PC-9 (cell line): Measurements from ENCODE around the gene PRELP. TPM values are rescaled to one million over a fixed set of nuclear protein-coding genes. Genes with fewer than 3 reads are reported as not detected.
"Not testable (repeated sequence)": the region's sequence is repeated elsewhere in the genome, so short reads cannot be mapped to it uniquely, and the experiment has no call there.

Experiments used
- BruUV-seq: library from RNA; stranded (reverse); fragments of 400-500 nt; replicated peaks from 2 replicates; lab custom pipeline; 2021; lab: Mats Ljungman, UMichigan
- CTCF ChIA-PET: fragments of 300-600 bp; sonication (Branson Sonifier 250); formaldehyde crosslinking; loops from one replicate; lab custom pipeline; 2022; ENCODE audit warnings: antibody characterized with exemption; lab: Charles Lee
- POLR2A ChIA-PET: fragments of 300-600 bp; sonication (Branson Sonifier 250); formaldehyde crosslinking; loops from one replicate; lab custom pipeline; 2022; ENCODE audit warnings: antibody characterized with exemption; ENCODE audit not compliant: unreplicated experiment; lab: Charles Lee
- DNase-seq, 2 experiments: peaks; one replicate each; pipeline versions ENCODE4 v3.0.0 to v3.0.0-alpha.2; 2015 to 2022; ENCODE audit warnings: mixed read lengths in 1 of 2
- H2AFZ ChIP-seq: fragments of 200-600 bp; sonication (generic); 2 replicates; pipeline ENCODE4 v1.8.1; 2017; ENCODE audit warnings: antibody characterized with exemption
- H3F3A ChIP-seq: fragments of 200-600 bp; sonication (generic); 2 replicates; pipeline ENCODE4 v1.8.1; 2017; ENCODE audit warnings: antibody characterized with exemption, mild to moderate bottlenecking, low read depth; ENCODE audit not compliant: insufficient read depth
- H3K27ac ChIP-seq: fragments of 200-600 bp; sonication (generic); 2 replicates; pipeline ENCODE4 v1.6.1; 2016; ENCODE audit warnings: mixed run types
- H3K27me3 ChIP-seq: fragments of 200-600 bp; sonication (generic); 2 replicates; pipeline ENCODE4 v1.6.1; 2016; ENCODE audit warnings: low read depth, mixed run types; ENCODE audit not compliant: insufficient read depth
- H3K36me3 ChIP-seq: fragments of 200-600 bp; sonication (generic); 2 replicates; pipeline ENCODE4 v1.6.1; 2016; ENCODE audit warnings: low read depth, mixed run types
- H3K4me1 ChIP-seq: fragments of 200-600 bp; sonication (generic); replicated peaks from 2 replicates; pipeline ENCODE4 v1.6.1; 2016; ENCODE audit warnings: mixed run types; ENCODE audit not compliant: insufficient read depth
- H3K4me2 ChIP-seq: fragments of 200-600 bp; sonication (generic); 2 replicates; pipeline ENCODE4 v1.6.1; 2017; ENCODE audit warnings: mixed run types
- H3K4me3 ChIP-seq: fragments of 200-600 bp; sonication (generic); 2 replicates; pipeline ENCODE4 v1.6.1; 2016; ENCODE audit warnings: mixed run types
- H3K79me2 ChIP-seq: fragments of 200-600 bp; sonication (generic); 2 replicates; pipeline ENCODE4 v1.6.1; 2017; ENCODE audit warnings: low read depth, mixed run types
- H3K9me2 ChIP-seq: fragments of 200-600 bp; sonication (generic); 2 replicates; pipeline ENCODE4 v1.8.1; 2017; ENCODE audit warnings: mild to moderate bottlenecking; ENCODE audit not compliant: insufficient read depth
- H3K9me3 ChIP-seq: fragments of 200-600 bp; sonication (generic); 2 replicates; pipeline ENCODE4 v1.8.1; 2016; ENCODE audit warnings: low read depth; ENCODE audit not compliant: insufficient read depth
- H4K20me1 ChIP-seq: fragments of 200-600 bp; sonication (generic); 2 replicates; pipeline ENCODE4 v1.8.1; 2017; ENCODE audit not compliant: insufficient read depth
- CTCF ChIP-seq: fragments of 200-600 bp; sonication (generic); conservative IDR thresholded peaks from 2 replicates; pipeline ENCODE4 v1.6.1; 2017; ENCODE audit warnings: mixed run types, antibody characterized with exemption, mild to moderate bottlenecking, moderate library complexity
- EZH2 ChIP-seq: fragments of 200-600 bp; sonication (generic); IDR thresholded peaks from 2 replicates; pipeline ENCODE4 v1.8.0; 2017; ENCODE audit warnings: antibody characterized with exemption, low read depth
- intact Hi-C: fragments of 100-400 bp; cut with micrococcal nuclease; formaldehyde crosslinking; loops from one replicate; pipeline ENCODE4 v1.10.0; 2022; ENCODE audit not compliant: unreplicated experiment
- total RNA-seq: library from RNA; stranded (reverse); gene quantifications from 2 replicates; pipeline ENCODE4 v1.2.3, GENCODE V29; 2021

PRELP gene
- total RNA-seq, 1 experiment from 2014 or later = not detected

GRCh38 chr1:203443296-203443695 lies 32.3 kb upstream of the PRELP start:
- Histone ChIP-seq H3K4me3 (no peak overlapping the region), H4K20me1 (no peaks in the 10 kb centered on the region), H3K79me2 (no peaks in the 10 kb centered on the region), H3K4me2 (no peak overlapping the region), H3K9me2 (no peaks in the 10 kb centered on the region), H3F3A (no peaks in the 10 kb centered on the region), H3K36me3 (no peaks in the 10 kb centered on the region), H2AFZ (no peak overlapping the region), H3K27ac (no peak overlapping the region), H3K27me3 (peaks cover 83% of the 10 kb centered on the region), H3K4me1 (no peaks in the 10 kb centered on the region), H3K9me3 (no peaks in the 10 kb centered on the region)
- no peak for DNase-seq
- no TSS peak for BruUV-seq
- TF ChIP-seq CTCF = no peak
- TF ChIP-seq EZH2 = no peak
- intact Hi-C loops = loop anchor here (10.0 kb wide), 1 partner anchor 68 kb away; no protein-coding TSS in a partner anchor
- ChIA-PET CTCF (no interaction called here), POLR2A (no interaction called here)

- POLR2A ChIA-PET = no interaction called here
- Histone ChIP-seq H3K9me3 (no peaks in the 10 kb centered on the region), H3F3A (no peaks in the 10 kb centered on the region), H3K27ac (no peak overlapping the region), H4K20me1 (no peaks in the 10 kb centered on the region), H3K79me2 (no peaks in the 10 kb centered on the region), H3K4me3 (no peak overlapping the region), H3K9me2 (no peaks in the 10 kb centered on the region), H2AFZ (no peak overlapping the region), H3K36me3 (no peaks in the 10 kb centered on the region), H3K4me2 (no peak overlapping the region), H3K4me1 (no peaks in the 10 kb centered on the region), H3K27me3 (peaks cover 74% of the 10 kb centered on the region)
- CTCF ChIA-PET = no interaction called here
- TF ChIP-seq EZH2 (no peak), CTCF (no peak)
- BruUV-seq = no TSS peak
- DNase-seq = no peak
- intact Hi-C loops = loop anchor here (10.0 kb wide), 1 partner anchor 69 kb away; no protein-coding TSS in a partner anchor
Measured at GRCh38 chr1:203444171-203444576, 31.4 kb upstream of the PRELP start.

- Histone ChIP-seq H4K20me1 (no peaks in the 10 kb centered on the region), H3K27me3 (peaks cover 67% of the 10 kb centered on the region), H3F3A (no peaks in the 10 kb centered on the region), H3K4me1 (no peaks in the 10 kb centered on the region), H3K27ac (no peak overlapping the region), H3K9me2 (no peaks in the 10 kb centered on the region), H3K36me3 (no peaks in the 10 kb centered on the region), H3K4me2 (no peak overlapping the region), H2AFZ (no peak overlapping the region), H3K9me3 (no peaks in the 10 kb centered on the region), H3K79me2 (no peaks in the 10 kb centered on the region), H3K4me3 (no peak overlapping the region)
- no peak for DNase-seq
- no TSS peak for BruUV-seq
- no peak for TF ChIP-seq EZH2
- TF ChIP-seq CTCF = no peak
- intact Hi-C loops = loop anchor here (10.0 kb wide), 1 partner anchor 72 kb away; no protein-coding TSS in a partner anchor
- ChIA-PET POLR2A (no interaction called here), CTCF (interaction anchor here (0.7 kb wide), 1 partner anchor 103 kb away, joined by 3 read pairs; no protein-coding TSS in a partner anchor)
Measured at GRCh38 chr1:203447151-203447550, 28.5 kb upstream of the PRELP start.

- intact Hi-C loops = loop anchor here (10.0 kb wide), 1 partner anchor 73 kb away; no protein-coding TSS in a partner anchor
- H3K9me3 ChIP-seq, H3K4me2 ChIP-seq, H3K9me2 ChIP-seq, H3K4me1 ChIP-seq, H2AFZ ChIP-seq, H3K27ac ChIP-seq, H3K79me2 ChIP-seq, BruUV-seq, DNase-seq, H3K4me3 ChIP-seq, H4K20me1 ChIP-seq, H3F3A ChIP-seq, H3K36me3 ChIP-seq, POLR2A ChIA-PET: not testable (repeated sequence)
- peaks cover 63% of the 10 kb centered on the region for H3K27me3 ChIP-seq
- CTCF ChIA-PET = interaction anchor here (0.7 kb wide), 1 partner anchor 103 kb away, joined by 3 read pairs; no protein-coding TSS in a partner anchor
Measured at GRCh38 chr1:203447598-203447997, 28.0 kb upstream of the PRELP start.
